Measurements from ENCODE around the gene MAGI2.

The MAGI2 gene

GRCh38 chr7:78576236-78576635 is 877.2 kb downstream of the MAGI2 start:
- ATAC-seq (ENCODE audit: low read depth) (no peak), DNase-seq (ENCODE audit: low spot score) (no peak)
- Histone ChIP-seq H3K4me1 (ENCODE audit: insufficient read depth, poor library complexity, severe bottlenecking) (no peaks in the 10 kb centered on the region), H3K27me3 (ENCODE audit: insufficient read depth, poor library complexity, severe bottlenecking) (no peaks in the 10 kb centered on the region), H3K9me3 (ENCODE audit: severe bottlenecking) (no peaks in the 10 kb centered on the region), H3K4me3 (ENCODE audit: severe bottlenecking) (no peak overlapping the region), H3K36me3 (ENCODE audit: low read depth) (no peaks in the 10 kb centered on the region), H3K27ac (ENCODE audit: poor library complexity, severe bottlenecking) (no peak overlapping the region)
- no peak for TF ChIP-seq CTCF (IDR thresholded peaks at IDR 0.05; ENCODE audit: poor library complexity, severe bottlenecking)

GRCh38 chr7:78571292-78571691 is 882.2 kb downstream of the MAGI2 start:
- DNase-seq (ENCODE audit: low spot score) (no peak), ATAC-seq (ENCODE audit: low read depth) (no peak)
- no peak overlapping the region for H3K27ac ChIP-seq (ENCODE audit: poor library complexity, severe bottlenecking)
- no peak for TF ChIP-seq CTCF (IDR thresholded peaks at IDR 0.05; ENCODE audit: poor library complexity, severe bottlenecking)
- H3K4me1 ChIP-seq (ENCODE audit: insufficient read depth, poor library complexity, severe bottlenecking), result no peaks in the 10 kb centered on the region
- H3K36me3 ChIP-seq (ENCODE audit: low read depth), result no peaks in the 10 kb centered on the region
- no peak overlapping the region for H3K4me3 ChIP-seq (ENCODE audit: severe bottlenecking)
- H3K9me3 ChIP-seq (ENCODE audit: severe bottlenecking), result no peaks in the 10 kb centered on the region
- H3K27me3 ChIP-seq (ENCODE audit: insufficient read depth, poor library complexity, severe bottlenecking), result no peaks in the 10 kb centered on the region

GRCh38 chr7:78568690-78569089 is 884.8 kb downstream of the MAGI2 start:
- ATAC-seq (ENCODE audit: low read depth) (no peak), DNase-seq (ENCODE audit: low spot score) (no peak)
- Histone ChIP-seq H3K4me3 (ENCODE audit: severe bottlenecking) (no peak overlapping the region), H3K27me3 (ENCODE audit: insufficient read depth, poor library complexity, severe bottlenecking) (no peaks in the 10 kb centered on the region), H3K4me1 (ENCODE audit: insufficient read depth, poor library complexity, severe bottlenecking) (no peaks in the 10 kb centered on the region), H3K36me3 (ENCODE audit: low read depth) (no peaks in the 10 kb centered on the region), H3K9me3 (ENCODE audit: severe bottlenecking) (no peaks in the 10 kb centered on the region), H3K27ac (ENCODE audit: poor library complexity, severe bottlenecking) (no peak overlapping the region)
- no peak for TF ChIP-seq CTCF (IDR thresholded peaks at IDR 0.05; ENCODE audit: poor library complexity, severe bottlenecking)

- ATAC-seq (ENCODE audit: low read depth), result no peak
Observed at GRCh38 chr7:78567836-78568235, 885.6 kb downstream of the MAGI2 start.

GRCh38 chr7:78565784-78566183 is 887.7 kb downstream of the MAGI2 start:
- TF ChIP-seq CTCF (IDR thresholded peaks at IDR 0.05; ENCODE audit: poor library complexity, severe bottlenecking), result no peak
- Histone ChIP-seq H3K36me3 (ENCODE audit: low read depth) (no peaks in the 10 kb centered on the region), H3K4me1 (ENCODE audit: insufficient read depth, poor library complexity, severe bottlenecking) (no peaks in the 10 kb centered on the region), H3K27ac (ENCODE audit: poor library complexity, severe bottlenecking) (no peak overlapping the region), H3K4me3 (ENCODE audit: severe bottlenecking) (no peak overlapping the region), H3K9me3 (ENCODE audit: severe bottlenecking) (no peaks in the 10 kb centered on the region), H3K27me3 (ENCODE audit: insufficient read depth, poor library complexity, severe bottlenecking) (no peaks in the 10 kb centered on the region)
- DNase-seq (ENCODE audit: low spot score), result no peak
- no peak for ATAC-seq (ENCODE audit: low read depth)

More at GRCh38 chr7:78567836-78568235, 885.6 kb downstream of the MAGI2 start:
- H3K9me3 ChIP-seq (ENCODE audit: severe bottlenecking), result no peaks in the 10 kb centered on the region
- no peak for TF ChIP-seq CTCF (IDR thresholded peaks at IDR 0.05; ENCODE audit: poor library complexity, severe bottlenecking)
- no peak for DNase-seq (ENCODE audit: low spot score)
- H3K36me3 ChIP-seq (ENCODE audit: low read depth), result no peaks in the 10 kb centered on the region
- H3K27me3 ChIP-seq (ENCODE audit: insufficient read depth, poor library complexity, severe bottlenecking), result no peaks in the 10 kb centered on the region
- no peak overlapping the region for H3K4me3 ChIP-seq (ENCODE audit: severe bottlenecking)
- no peaks in the 10 kb centered on the region for H3K4me1 ChIP-seq (ENCODE audit: insufficient read depth, poor library complexity, severe bottlenecking)
- H3K27ac ChIP-seq (ENCODE audit: poor library complexity, severe bottlenecking), result no peak overlapping the region
